Daoy (cell line): ENCODE results near the gene KLK10. TPM values are rescaled to one million over a fixed set of nuclear protein-coding genes. Genes with fewer than 3 reads are reported as not detected.

Experiments
- DNase-seq: peaks from one replicate; pipeline ENCODE4 v3.0.0-alpha.2; 2015; ENCODE audit warnings: low read depth
- total RNA-seq: library from RNA; depleted of rRNA; stranded (reverse); fragments of >200 nt; shearing (Covaris generic); gene quantifications from 2 replicates; pipeline ENCODE4 v1.2.3, GENCODE V29; 2014

The KLK10 gene
- total RNA-seq, 1 experiment from 2014 or later = not detected

DNA sequence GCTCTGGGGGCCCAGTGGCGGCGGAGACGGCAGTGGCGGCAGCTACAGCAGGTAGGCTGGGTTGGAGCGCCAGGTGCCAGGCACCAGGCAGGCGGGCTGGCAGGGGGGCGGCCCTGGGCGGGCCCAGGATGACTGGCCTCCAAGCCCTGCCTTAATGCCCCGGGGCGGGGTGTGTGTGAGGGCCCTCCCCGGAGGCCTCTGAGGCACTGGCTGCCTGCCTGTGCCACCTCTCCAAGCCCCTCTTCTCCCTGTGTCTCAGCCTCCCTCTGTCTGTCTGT lies 7.0 kb upstream of the KLK10 start, which contains the start of gene KLK11:
KLK11 (minus strand) TSS at position 63 of the 278 bp plus-strand sequence. CDS start 985 bp downstream, outside the sequence.
- peak; percentile 39 for DNase-seq

DNA sequence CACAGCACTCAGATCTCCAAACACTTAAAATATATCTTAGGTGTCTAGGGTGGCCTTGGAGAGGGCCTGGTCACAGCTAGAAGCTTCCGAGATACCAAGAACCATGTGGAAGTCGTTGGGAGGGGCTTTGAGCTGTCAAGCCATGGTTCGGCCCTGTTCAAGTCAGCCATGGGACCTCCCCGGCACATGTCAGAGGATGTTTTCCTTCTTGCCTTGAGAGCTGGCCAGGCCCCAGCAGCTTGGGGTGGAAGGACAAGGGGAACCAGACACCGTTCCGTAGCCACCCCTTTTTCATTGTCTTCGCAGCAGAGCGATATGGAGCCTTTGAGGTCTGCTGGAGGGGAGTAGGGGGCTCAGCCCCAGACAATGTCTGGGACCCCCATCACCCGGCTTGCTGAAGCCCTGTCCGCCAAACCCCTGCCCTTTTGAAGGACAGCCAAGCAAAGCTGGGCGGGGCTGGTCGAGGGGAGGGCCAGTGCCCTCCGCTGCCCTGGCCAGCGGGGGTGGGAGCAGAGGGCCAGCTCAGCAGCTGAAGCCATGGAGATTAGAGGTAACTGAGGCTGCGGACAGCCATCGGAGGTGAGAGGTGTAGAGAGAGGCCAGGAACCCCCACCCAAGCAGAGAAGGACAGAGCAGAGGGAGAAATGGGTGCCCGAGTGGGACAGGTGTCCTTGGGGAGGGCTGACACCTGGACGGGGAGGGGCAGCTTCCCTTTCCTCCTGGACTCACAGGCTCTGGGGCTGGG lies 6.5 kb upstream of the KLK10 start:
- no peak for DNase-seq

DNA sequence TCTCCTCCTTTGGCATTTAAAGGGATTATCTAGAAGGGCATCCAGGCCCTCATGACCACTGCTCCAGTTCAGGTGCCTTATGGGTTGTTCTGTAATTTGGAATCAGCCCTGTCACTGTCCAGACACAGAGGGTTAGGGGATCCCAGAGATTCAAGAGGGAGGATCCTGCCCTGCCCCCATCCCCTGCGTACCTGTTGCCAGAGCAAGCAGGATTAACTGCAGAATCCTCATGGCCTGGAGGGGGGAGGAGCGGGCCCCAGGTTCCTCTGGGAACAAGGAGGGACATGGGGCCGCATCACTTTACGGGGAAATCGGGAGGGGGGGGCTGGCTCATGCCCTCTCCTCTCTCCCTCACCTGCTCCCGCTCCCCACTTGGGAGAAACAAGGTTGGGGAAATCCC lies 5.9 kb upstream of the KLK10 start:
- no peak for DNase-seq

DNA sequence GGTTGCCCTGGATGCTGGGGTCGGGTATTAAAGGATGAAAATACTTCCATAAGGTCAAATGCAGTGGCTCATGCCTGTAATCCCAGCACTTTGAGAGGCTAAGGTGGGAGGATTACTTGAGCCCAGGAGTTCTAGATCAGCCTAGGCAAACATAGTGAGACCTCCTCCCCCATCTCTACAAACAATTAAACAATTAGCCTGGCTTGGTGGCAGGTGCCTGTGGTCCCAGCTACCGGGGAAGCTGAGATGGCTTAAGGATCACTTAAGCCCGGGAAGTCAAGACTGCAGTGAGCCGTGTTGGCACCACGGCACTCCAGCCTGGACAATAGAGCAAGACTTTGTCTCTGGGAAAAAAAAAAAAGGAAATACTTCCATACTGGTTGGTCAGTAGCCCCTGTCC lies 5.4 kb upstream of the KLK10 start:
- DNase-seq = no peak

DNA sequence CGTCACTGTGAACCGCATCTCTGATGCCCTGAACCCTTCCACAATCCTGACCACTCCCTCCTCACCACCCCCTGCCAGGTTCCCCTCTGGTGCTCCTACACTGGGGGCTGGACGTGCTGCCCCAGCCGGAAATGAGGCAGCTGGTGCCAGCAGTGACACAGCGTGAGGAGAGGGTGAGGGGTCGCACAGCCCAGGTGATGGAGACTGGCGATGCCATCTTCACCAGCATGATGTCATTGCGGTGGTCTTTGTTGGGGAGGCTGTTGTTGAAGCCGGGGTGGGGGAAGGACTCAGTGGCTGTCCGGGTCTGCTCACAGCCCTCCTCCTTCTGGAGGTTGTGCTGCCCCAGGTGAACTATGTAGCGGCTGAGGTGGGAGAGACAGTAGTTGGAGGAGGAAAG lies 4.4 kb upstream of the KLK10 start:
- DNase-seq = no peak

DNA sequence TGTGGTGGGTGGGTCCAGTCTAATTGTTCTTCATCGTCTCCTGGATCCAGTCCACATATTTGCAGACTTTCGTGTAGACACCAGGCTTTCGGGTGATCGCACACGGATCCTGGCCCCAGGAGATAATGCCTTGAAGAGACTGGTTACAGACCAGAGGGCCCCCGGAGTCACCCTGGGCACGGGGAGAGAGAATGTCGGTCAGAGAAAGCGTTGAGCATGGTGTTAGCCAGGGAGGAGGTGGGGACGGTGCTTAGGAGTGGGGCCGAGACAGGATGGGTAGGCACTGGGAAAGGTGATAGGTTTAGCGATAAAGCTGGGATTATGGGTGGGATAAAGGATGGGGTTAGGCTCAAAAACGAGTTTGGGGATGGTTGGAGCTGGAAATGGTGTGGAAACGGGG lies 3.0 kb upstream of the KLK10 start:
- DNase-seq = no peak

DNA sequence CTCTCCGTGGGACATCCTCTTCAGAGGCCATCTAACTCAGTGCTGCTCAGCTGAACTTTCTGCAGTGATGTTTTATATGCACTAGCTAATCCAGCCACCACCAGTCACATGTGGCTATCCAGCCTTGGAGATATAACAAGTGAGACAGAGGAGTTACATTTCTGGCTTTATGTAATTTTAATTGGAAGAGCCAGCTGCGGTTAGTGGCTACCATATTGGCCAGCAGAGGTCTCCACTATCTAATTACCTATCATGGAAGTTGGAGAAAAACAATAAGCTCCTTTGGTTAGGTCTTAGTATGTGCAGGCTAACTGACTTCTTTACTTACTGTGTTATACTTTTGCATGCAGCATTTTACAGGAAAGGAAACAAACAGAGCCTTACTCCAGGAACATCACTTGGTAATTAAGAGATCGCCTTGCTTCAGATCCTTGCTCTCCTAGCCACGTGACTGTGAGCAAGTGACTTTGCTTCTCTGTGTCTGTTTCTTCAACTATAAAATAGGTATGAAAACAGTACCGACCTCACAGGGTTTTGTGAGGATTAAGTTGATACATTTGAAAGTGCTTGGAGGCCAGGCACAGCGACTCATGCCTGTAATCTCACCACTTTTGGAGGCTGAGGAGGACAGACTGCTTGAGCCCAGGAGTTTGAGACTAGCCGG lies 1.6 kb upstream of the KLK10 start:
- peak; percentile 66 for DNase-seq

DNA sequence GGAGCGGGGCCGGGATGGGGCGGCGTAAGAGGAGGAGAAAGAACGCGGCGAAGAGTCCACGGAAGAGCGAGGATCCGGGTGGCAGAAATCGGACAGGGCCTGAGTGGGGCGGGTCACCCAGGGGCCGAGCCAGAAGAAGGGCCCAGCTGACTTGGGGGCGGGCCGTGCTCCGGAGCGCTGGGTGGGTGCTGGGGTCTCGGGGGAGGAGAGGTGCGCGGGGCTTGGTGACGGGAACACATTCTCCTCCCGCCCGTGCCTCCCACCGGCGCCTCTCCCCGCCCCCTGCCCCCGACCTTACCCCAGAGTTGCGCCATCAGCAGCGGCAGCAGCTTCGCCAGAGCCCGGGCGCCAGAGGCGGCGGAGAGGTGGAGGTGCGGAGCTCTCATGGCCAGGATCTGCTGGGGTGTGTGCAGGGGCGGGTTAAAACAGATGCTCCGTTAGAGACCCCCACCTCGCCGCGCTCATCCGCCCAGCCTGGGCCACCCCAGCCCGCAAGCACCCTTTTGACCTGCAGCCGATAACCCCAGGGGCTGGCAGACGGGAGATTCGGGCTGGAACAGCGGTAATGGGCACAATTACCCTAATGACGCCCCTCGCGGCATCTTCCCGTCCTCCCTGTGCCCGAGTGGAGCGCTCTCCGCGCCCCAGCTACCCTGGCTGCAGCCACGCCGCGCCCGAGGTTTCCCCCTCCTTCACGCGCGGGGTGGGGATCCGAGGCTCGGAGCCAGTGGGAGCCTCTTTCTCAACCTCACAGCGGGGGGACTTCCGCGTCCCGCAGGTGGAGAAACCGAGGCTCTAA lies 565 bp downstream of the KLK10 start:
- DNase-seq = peak; percentile 54

DNA sequence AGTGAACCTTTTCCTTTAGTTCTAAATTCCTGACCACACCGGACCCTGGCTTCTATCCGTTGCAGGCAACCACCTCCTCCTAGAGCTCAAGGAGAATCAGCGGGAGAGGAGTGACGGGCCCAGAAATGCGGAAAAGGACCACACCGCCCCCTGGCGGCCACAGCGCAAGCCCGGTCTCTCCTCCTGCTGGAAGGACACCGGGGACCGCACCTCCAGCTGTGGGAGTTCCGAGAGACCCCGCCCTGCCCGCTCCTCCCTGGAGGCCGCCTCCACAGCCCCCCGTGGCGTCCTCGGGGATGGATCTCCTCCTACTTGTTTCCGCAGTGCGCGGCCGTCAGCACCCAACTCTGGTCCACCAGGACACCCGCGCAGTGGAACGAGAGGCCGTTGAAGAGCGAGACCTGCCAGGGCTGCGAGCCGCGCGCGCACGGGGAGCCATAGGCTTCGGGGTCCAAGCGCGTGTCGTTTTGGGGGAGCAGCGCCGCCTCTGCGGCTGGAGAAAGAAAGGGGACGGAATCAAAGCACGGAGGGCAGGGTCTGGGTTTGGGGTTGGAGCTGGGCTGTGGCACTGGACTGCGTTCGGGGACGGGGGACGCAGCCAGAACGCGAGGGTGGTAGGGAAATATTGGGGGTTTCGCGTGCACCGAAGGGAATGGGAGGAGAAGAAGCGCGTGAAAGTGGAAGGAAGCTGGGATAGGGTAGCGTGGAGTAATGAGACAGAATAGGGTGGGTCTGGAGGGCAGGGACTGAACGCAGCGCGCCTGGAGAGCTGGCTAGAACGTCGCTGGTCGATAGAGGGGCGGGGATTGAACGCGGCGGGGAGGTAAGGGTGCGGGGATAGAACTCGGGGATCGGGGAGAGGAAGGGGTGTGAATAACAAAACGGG lies 2.5 kb downstream of the KLK10 start:
- peak; percentile 89 for DNase-seq

DNA sequence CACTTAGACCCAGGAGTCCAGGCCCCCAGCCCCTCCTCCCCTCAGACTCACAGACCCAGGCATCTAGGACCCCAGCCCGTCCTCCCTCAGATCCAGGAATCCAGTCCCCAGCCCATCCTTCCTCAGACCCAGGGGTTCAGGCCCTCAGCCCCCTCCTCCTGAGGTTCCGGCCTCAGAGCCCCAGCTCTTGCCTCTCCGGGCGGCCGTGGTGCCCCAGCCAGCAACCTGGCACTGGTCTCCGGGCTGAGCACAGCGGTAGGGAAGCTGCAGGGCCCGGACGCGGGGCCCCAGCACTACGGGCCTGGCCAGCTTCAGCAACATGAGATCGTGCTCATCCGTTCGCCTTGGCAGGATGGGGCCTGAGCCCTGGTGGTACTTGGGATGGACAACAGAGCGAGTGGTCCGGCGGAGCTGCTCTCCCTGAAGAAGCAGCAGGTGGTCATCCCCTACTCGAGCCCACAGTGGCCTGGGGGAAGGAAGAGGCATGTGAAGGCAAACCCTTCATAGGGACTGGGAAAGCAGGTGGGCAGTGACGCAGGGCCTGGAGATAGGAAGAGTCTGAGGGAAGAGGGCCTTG lies 3.7 kb downstream of the KLK10 start:
- DNase-seq = no peak

DNA sequence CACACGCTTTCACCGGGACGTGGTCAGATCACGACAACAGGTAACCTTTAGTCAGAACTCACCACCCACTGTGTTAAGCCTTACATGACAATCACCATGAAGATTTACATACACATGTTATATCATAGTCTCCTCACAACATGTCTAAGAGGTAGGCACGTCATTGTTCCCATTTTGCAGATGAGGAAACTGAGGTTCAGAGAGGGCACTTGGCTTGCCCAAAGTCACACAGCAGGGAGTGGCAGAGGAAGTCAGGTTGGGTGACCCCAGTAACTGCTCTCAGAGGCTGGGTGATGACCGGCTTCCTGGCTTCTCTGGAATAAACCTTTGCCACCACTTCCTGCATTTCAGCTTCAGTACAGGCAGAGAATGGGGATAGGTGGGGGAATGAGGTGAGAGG lies 5.3 kb downstream of the KLK10 start:
- no peak for DNase-seq

DNA sequence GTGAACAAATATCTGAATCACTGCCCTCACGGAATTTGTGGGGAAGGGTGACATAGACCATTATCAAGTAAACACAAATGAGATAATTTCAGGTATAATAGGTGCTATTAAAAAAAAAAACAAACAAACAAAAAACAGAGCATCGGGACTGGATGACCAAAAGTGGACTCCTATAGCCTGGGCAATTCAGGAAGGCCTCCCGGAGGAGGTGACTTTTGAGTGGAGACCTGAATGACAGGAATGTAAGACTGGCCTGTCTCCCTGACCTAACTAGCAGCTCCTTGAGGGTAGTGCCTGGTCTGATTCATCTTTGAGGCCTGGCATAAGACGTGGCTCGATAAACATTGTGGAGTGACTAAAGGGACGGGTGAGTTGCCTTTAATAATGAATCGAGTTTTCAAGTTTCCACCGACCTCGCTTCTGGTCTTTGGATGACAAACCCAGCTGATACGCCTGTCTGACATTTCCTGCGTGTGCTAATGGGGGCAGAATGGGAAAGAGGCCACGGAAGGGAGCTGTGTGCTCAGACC lies 6.8 kb downstream of the KLK10 start:
- DNase-seq = no peak

DNA sequence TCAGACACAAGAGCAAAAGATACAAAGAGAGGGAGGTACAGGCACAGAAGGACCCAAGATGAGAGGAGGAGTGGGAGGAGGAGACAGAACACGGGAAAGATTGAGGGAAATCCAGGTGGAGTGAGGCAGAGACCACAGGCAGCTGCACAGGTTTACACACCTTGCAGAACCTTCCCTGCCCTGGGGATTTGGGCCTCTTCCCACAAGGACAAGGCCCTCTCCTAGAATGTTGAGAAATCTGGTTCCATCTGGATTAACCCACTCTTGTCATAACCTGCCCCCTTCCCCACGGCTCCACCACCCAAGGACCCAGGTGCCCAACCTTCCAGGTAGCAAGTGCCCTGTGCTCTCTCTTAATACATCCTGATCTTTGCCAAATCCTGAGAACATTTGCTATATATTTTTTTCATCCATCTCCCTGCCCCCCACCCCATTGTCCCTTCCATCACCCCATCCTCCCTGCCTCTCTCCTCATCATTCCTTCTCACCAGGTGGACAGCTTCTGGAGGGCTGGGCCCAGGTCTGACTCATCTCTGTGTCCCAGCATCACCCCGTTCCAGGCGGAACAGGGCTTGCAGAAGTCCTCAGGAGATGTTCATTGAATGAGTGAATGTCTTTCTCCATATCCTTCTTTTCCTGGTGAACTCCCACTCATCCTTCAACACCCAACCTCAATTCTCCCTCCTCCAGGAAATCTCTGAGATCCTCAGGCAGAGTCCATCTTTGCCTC lies 9.3 kb downstream of the KLK10 start:
- no peak for DNase-seq

DNA sequence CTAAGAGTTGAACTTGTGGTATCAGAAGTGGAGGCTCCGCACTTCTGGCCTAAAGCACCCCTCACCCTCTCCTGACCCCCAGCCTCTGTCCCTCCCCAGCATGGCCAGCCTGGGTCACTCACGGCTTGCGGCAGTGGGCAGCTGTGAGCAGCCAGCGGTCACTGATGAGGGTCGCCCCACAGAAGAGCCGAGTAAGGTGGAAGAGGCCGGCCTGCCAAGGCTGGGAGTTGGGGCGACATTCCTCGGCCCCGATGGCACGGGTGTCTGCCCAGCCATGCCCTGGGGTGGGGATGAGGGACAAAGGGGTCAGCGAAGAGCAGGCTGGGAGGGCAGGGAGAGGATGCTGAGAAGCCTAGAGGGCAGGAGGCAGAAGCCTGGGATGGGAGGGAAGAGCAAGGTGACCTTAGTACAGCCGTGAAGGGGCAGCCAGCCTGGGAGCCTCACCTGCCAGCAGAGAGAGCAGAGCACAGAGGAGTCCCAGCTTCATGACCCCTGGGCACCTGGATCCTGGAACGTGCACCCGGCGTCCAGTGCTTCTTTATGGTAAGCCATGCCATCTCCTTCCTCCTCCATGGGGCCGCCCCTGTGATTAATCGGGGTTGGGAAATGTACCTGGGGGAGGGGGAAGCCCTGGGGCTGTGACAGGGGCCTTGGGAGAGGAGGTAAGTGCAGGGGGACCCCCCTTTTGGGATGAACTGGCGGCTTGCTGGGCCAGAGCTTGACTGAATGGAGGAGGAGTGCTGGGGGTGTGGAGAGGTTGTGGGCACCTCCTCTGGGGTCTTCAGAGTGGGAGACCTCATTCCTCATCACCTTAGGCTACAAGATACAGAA lies 10.2 kb downstream of the KLK10 start:
- no peak for DNase-seq

DNA sequence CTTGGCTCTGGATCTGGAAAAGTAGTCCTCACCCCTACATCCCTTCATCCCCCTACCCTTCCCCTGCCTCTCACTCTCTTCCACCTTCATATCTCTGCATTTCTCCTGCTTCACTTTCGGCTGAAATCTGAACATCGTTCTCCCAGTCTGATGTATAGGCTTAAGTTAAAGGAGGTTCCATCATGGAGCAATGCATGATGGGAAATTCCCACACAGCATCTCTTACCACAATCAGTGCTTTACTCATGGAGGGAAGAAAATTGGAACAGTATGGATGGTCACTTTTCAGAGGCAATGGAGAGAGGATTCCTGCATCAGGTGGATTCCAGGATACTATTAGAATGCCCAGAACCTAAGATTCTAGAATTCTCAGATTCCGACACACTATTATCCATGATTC lies 12.0 kb downstream of the KLK10 start:
- no peak for DNase-seq

DNA sequence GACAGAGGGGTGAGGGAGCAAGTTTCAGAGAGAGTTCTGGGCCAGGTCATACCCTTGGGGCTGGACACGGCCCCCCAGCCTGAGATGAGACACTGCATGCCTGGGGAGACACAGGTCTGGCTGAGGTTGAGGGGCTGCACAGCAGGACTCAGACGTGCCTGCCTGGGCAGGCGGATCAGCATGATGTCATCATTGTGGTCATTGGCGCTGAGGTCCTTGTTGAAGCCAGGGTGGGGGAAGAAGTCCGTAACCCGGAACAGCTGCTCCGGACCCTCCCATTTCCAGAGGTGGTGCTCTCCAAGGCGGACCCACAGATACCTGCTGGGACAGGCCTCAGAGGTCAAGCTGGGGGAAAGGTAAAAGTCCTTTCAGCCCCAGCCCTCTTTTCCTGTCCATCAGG lies 13.1 kb downstream of the KLK10 start:
- no peak for DNase-seq

DNA sequence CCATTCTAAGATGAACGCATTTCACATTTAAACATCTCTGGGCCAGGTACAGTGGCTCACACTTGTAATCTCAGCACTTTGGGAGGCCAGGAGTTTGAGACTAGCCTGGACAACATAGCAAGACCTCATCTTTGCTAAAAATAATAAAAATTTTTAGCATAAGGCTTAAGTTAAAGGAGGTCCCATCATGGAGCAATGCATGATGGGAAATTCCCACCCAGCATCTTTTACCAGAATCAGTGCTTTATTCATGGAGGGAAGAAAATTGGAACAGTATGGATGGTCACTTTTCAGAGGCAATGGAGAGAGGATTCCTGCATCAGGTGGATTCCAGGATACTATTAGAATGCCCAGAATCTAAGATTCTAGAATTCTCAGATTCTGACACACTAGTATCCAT lies 14.3 kb downstream of the KLK10 start:
- no peak for DNase-seq

DNA sequence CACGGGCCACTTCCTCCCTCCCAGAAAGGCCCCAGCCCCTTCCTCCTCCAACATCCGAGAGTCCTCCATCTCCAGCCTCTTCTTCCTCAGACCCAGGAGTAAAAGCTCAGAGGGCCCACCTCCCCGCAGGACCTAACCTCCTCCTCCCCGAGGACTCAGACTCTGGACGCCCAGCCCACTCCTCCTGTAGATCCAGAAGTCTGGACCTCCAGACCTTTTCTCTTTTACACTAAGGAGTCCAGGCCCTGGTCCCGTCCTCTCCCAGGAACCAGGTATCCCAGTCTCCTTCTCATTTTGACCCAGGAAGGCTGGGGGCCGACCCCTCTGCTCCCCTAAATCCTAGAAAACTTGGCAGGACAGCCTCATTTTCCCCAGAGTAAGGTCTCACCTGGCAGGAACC lies 16.2 kb downstream of the KLK10 start:
- DNase-seq = no peak

DNA sequence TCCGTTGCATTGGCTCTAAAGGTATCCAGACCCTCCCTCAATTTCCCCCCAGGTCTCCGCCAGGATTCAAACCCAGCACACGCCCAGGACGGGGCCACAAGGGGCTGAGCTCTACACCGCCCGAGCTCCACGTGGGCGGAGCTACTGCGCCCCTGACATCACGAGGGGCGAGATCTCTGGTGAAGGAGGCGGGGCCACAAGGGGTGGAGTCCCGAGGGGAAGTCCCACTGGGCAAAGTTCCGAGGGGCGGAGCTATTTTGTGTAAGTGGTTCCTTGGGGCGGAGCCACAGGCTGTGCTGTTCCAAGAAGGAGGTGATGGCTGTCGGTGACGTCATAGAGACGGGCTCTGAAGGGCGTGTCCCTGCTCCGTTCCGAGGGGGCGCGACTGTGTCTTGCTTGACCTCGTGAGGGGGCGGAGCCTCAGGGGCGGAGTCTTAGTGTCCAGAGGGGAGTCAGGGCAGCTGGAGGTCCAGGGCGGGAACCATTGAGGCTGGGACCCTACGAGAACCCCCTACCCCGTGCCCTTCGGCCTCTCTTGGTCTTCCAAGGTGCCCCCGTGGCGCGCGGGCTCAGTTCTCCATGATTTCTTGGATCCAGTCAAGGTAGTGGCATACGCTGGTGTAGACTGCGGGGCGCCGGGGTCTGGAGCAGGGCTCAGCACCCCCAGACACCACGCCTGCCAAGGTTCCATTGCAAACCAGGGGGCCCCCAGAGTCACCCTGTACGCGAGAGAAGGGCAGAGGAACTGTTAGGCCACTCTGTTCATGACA lies 16.8 kb downstream of the KLK10 start:
- peak; percentile 83 for DNase-seq
